Liver (tissue), 2 donors: Measurements from ENCODE around the gene ZBTB17.

Experiments
- CTCF ChIP-seq: fragments of 150-350 bp; IDR thresholded peaks from 2 replicates; pipeline ENCODE4 v1.5.1; 2017; ENCODE audit warnings: improper control_type of control experiment, low read depth, low read length; ENCODE audit not compliant: missing input control
- REST ChIP-seq: IDR thresholded peaks from 2 replicates; pipeline ENCODE4 v1.6.1; 2016; ENCODE audit warnings: antibody characterized with exemption, mild to moderate bottlenecking
- donor health status: healthy.

GRCh38 chr1:15991427-15992186, 15.7 kb upstream of the ZBTB17 start:
- TF ChIP-seq CTCF (no peak), REST (no peak)
